H1 (cell line): Measurements from ENCODE around the gene UAP1. TPM values are rescaled to one million over a fixed set of nuclear protein-coding genes. Genes with fewer than 3 reads are reported as not detected.
A peak's percentile ranks its signal among the peaks of the same experiment; 100 is the strongest.

Experiments
- CTCF ChIA-PET: fragments of 300-600 bp; sonication (Branson Sonifier 250); formaldehyde crosslinking; loops from one replicate; lab custom pipeline; 2021; ENCODE audit not compliant: partially characterized antibody; lab: Charles Lee
- POLR2A ChIA-PET: fragments of 300-600 bp; sonication (Branson Sonifier 250); formaldehyde crosslinking; loops from one replicate; lab custom pipeline; 2021; ENCODE audit warnings: inconsistent platforms; ENCODE audit not compliant: partially characterized antibody; lab: Charles Lee
- DNase-seq, 2 experiments: peaks; one replicate each; pipeline versions ENCODE4 v3.0.0 to v3.0.0-alpha.2; 2010 to 2022; ENCODE audit warnings: low spot score in 2 of 2, low read depth in 1 of 2, mixed read lengths in 1 of 2
- FAIRE-seq: peaks from 2 replicates; lab custom pipeline; 2011; peaks lifted over from hg19 to GRCh38; lab: Jason Lieb, UNC
- H2AFZ ChIP-seq: 2 replicates; pipeline ENCODE4 v1.8.1; 2012; ENCODE audit warnings: low read length, inconsistent platforms
- H2AK5ac ChIP-seq: 2 replicates; pipeline ENCODE4 v1.6.1; 2013; ENCODE audit warnings: low read depth, low read length
- H2BK120ac ChIP-seq: replicated peaks from 2 replicates; pipeline ENCODE3; 2013; ENCODE audit warnings: low read depth, low read length, inconsistent platforms
- H2BK12ac ChIP-seq: 2 replicates; pipeline ENCODE4 v1.6.1; 2013; ENCODE audit warnings: low read depth, low read length
- H2BK15ac ChIP-seq: 2 replicates; pipeline ENCODE4 v1.6.1; 2013; ENCODE audit warnings: low read length
- H2BK20ac ChIP-seq: 2 replicates; pipeline ENCODE4 v1.6.1; 2013; ENCODE audit warnings: low read length
- H2BK5ac ChIP-seq: 2 replicates; pipeline ENCODE4 v1.6.1; 2013; ENCODE audit warnings: low read depth, low read length
- H3K14ac ChIP-seq: 2 replicates; pipeline ENCODE4 v1.6.1; 2013; ENCODE audit warnings: inconsistent platforms; ENCODE audit not compliant: insufficient read length
- H3K18ac ChIP-seq: 2 replicates; pipeline ENCODE4 v1.6.1; 2013; ENCODE audit warnings: low read length; ENCODE audit errors: extremely low read depth
- H3K23ac ChIP-seq: 2 replicates; pipeline ENCODE4 v1.6.1; 2013; ENCODE audit warnings: inconsistent platforms; ENCODE audit not compliant: insufficient read length
- H3K23me2 ChIP-seq: 2 replicates; pipeline ENCODE4 v1.6.1; 2013; ENCODE audit warnings: low read depth, low read length
- H3K27ac ChIP-seq: 2 replicates; pipeline ENCODE4 v1.6.1; 2011; ENCODE audit warnings: low read depth, low read length, inconsistent platforms
- H3K27me3 ChIP-seq, 4 experiments: replicated peaks in 1 of 4; 1 replicate in 1 of 4; 2 replicates in 3 of 4; pipeline versions ENCODE4 v1.6.1 to v1.8.1; 2011 to 2013; ENCODE audit warnings: low read length in 3 of 4, mild to moderate bottlenecking in 3 of 4, inconsistent platforms in 2 of 4, mixed read lengths in 2 of 4, moderate library complexity in 1 of 4; ENCODE audit not compliant: control insufficient read depth in 3 of 4, insufficient read depth in 3 of 4; ENCODE audit errors: extremely low read depth in 1 of 4
- H3K36me3 ChIP-seq, 4 experiments: 2 replicates each; pipeline versions ENCODE4 v1.6.1 to v1.8.1; 2011 to 2013; ENCODE audit warnings: mild to moderate bottlenecking in 4 of 4, low read length in 3 of 4, moderate library complexity in 2 of 4, control low read depth in 1 of 4, inconsistent platforms in 1 of 4; ENCODE audit not compliant: insufficient read depth in 4 of 4, control insufficient read depth in 2 of 4
- H3K4ac ChIP-seq: replicated peaks from 2 replicates; pipeline ENCODE3; 2013; ENCODE audit warnings: low read length, low read depth, mixed read lengths, inconsistent platforms; ENCODE audit not compliant: insufficient read length
- H3K4me1 ChIP-seq, 4 experiments: replicated peaks in 1 of 4; 1 replicate in 1 of 4; 2 replicates in 3 of 4; pipeline versions ENCODE4 v1.6.1 to v1.8.1; 2011 to 2013; ENCODE audit warnings: low read length in 3 of 4, inconsistent platforms in 2 of 4, mixed read lengths in 1 of 4; ENCODE audit not compliant: insufficient read depth in 4 of 4, control insufficient read depth in 3 of 4
- H3K4me2 ChIP-seq, 2 experiments: 2 replicates each; pipeline versions ENCODE4 v1.6.1 to v1.8.1; 2011 to 2013; ENCODE audit warnings: low read depth in 2 of 2, low read length in 2 of 2, control low read depth in 1 of 2, inconsistent platforms in 1 of 2, mild to moderate bottlenecking in 1 of 2; ENCODE audit not compliant: insufficient read depth in 1 of 2
- H3K4me3 ChIP-seq, 4 experiments: fragments of 200-600, 300-600 bp in 1 of 4; sonication (generic), shearing (Covaris generic), sonication (Bioruptor Twin) in 1 of 4; 2 replicates each; pipeline versions ENCODE4 v1.5.1 to v1.8.1; 2011 to 2016; ENCODE audit warnings: low read length in 4 of 4, low read depth in 3 of 4, control low read depth in 2 of 4, inconsistent platforms in 2 of 4, mild to moderate bottlenecking in 2 of 4, mixed read lengths in 1 of 4, moderate library complexity in 1 of 4; ENCODE audit not compliant: insufficient read depth in 2 of 4; ENCODE audit errors: extremely low read depth in 1 of 4
- H3K56ac ChIP-seq: replicated peaks from 2 replicates; pipeline ENCODE3; 2013; ENCODE audit warnings: low read depth, mild to moderate bottlenecking, mixed read lengths, low read length, inconsistent platforms; ENCODE audit not compliant: insufficient read length
- H3K79me1 ChIP-seq: 2 replicates; pipeline ENCODE4 v1.6.1; 2013; ENCODE audit warnings: low read depth, low read length, control low read depth
- H3K79me2 ChIP-seq, 2 experiments: 2 replicates each; pipeline versions ENCODE4 v1.6.1 to v1.8.1; 2012 to 2013; ENCODE audit warnings: low read length in 2 of 2, mild to moderate bottlenecking in 2 of 2, inconsistent platforms in 1 of 2; ENCODE audit not compliant: insufficient read depth in 2 of 2, control insufficient read depth in 1 of 2
- H3K9ac ChIP-seq, 4 experiments: replicated peaks in 1 of 4; 1 replicate in 1 of 4; 2 replicates in 3 of 4; pipeline versions ENCODE4 v1.6.1 to v1.8.1; 2011 to 2013; ENCODE audit warnings: low read depth in 3 of 4, low read length in 3 of 4, control low read depth in 2 of 4, mild to moderate bottlenecking in 2 of 4, moderate library complexity in 2 of 4, inconsistent platforms in 1 of 4; ENCODE audit errors: extremely low read depth in 1 of 4
- H3K9me3 ChIP-seq, 2 experiments: 2 replicates each; pipeline versions ENCODE4 v1.6.1 to v1.8.1; 2012 to 2013; ENCODE audit warnings: mild to moderate bottlenecking in 2 of 2, moderate library complexity in 2 of 2, control low read depth in 1 of 2, inconsistent platforms in 1 of 2, low read depth in 1 of 2, low read length in 1 of 2, mixed read lengths in 1 of 2; ENCODE audit not compliant: insufficient read depth in 2 of 2
- H4K20me1 ChIP-seq, 2 experiments: replicated peaks in 1 of 2; 2 replicates each; pipeline versions ENCODE3 to v1.8.1; 2011 to 2013; ENCODE audit warnings: inconsistent platforms in 2 of 2, low read length in 2 of 2, mild to moderate bottlenecking in 1 of 2; ENCODE audit not compliant: insufficient read depth in 2 of 2, control insufficient read depth in 1 of 2
- H4K5ac ChIP-seq: 2 replicates; pipeline ENCODE4 v1.6.1; 2013; ENCODE audit warnings: low read length, low read depth, mixed read lengths, inconsistent platforms; ENCODE audit not compliant: insufficient read length
- H4K8ac ChIP-seq: 2 replicates; pipeline ENCODE4 v1.8.0; 2013; ENCODE audit warnings: mild to moderate bottlenecking, moderate library complexity, low read length, inconsistent platforms; ENCODE audit not compliant: insufficient read depth; ENCODE audit errors: extremely low read depth
- H4K91ac ChIP-seq: replicated peaks from 2 replicates; pipeline ENCODE3; 2013; ENCODE audit warnings: low read length, mixed read lengths, inconsistent platforms; ENCODE audit not compliant: insufficient read length
- GTF2F1 ChIP-seq: IDR thresholded peaks from 2 replicates; pipeline ENCODE4 v1.6.1; 2012; ENCODE audit warnings: low read depth, low read length, improper control_type of control experiment, borderline replicate concordance
- RNF2 ChIP-seq: fragments of 200-900, 300-1000 bp; sonication (generic); IDR thresholded peaks from 2 replicates; pipeline ENCODE4 v1.7.1; 2016; ENCODE audit warnings: borderline replicate concordance, low read depth, mild to moderate bottlenecking, antibody characterized with exemption, low read length; ENCODE audit not compliant: poor library complexity, severe bottlenecking; ENCODE audit errors: missing control alignments
- WGBS, 2 experiments: shearing (Covaris generic) in 1 of 2; methylation state at CpG; one replicate each; pipeline versions ENCODE4 v1.1.6 to v1.1.7; 2013 to 2015; ENCODE audit warnings: low lambda C conversion rate in 2 of 2, mixed read lengths in 2 of 2, inconsistent platforms in 1 of 2, low coverage in 1 of 2, missing lambda C conversion rate in 1 of 2; ENCODE audit not compliant: insufficient replicate concordance in 2 of 2, insufficient coverage in 1 of 2, insufficient read length in 1 of 2; ENCODE audit errors: extremely low coverage in 1 of 2, missing lambda C conversion rate in 1 of 2; 5-methylcytosine and 5-hydroxymethylcytosine counted together
- polyA plus RNA-seq, 7 experiments: library from polyadenylated mRNA; depleted of rRNA in 3 of 7; stranded (reverse) in 5 of 7; unstranded in 2 of 7; fragments of >200 nt in 5 of 7; fragments of 200-250 nt in 2 of 7; gene quantifications; 1 replicate in 5 of 7; 2 replicates in 1 of 7; 4 replicates in 1 of 7; pipeline versions ENCODE4 v1.2.1 to v1.2.3, GENCODE V29; 2011 to 2013; ENCODE audit warnings: missing spikeins in 2 of 7, mixed read lengths in 2 of 7
- total RNA-seq: library from RNA; stranded (reverse); fragmentation: NEBNext Ultra II Directional; extraction: Animal tissue kit (Norgen Biotek cat#: 25700); gene quantifications from 2 replicates; pipeline ENCODE4 v1.2.1, GENCODE V29; 2021

UAP1 gene
- total and polyA plus RNA-seq, 2 of the 8 experiments (the other 6 are each of a cell fraction or from before 2014, with no cell fraction given), result 9.4 to 32.9 TPM

GRCh38 chr1:162548170-162548569 is 13.4 kb upstream of the UAP1 start:
- Histone ChIP-seq H3K27me3 (no peaks in the 10 kb centered on the region), H3K14ac (no peak overlapping the region), H3K79me1 (no peaks in the 10 kb centered on the region), H4K91ac (no peak overlapping the region), H3K9ac (no peak overlapping the region), H2BK20ac (no peak overlapping the region), H3K9me3 (0 out of 4 replicates have a peak, but pooled peaks cover 0 to under 1% of the 10 kb centered on the region in 2 experiments), H2BK120ac (no peak overlapping the region), H3K4me3 (no peak overlapping the region), H2AFZ (0 out of 2 replicates have a peak overlapping the region, but pooled peaks have one; percentile 29), H2BK5ac (no peak overlapping the region), H4K5ac (no peak overlapping the region), H3K79me2 (no peaks in the 10 kb centered on the region), H4K8ac (no peak overlapping the region), H3K4ac (no peak overlapping the region), H4K20me1 (no peaks in the 10 kb centered on the region), H2BK12ac (no peak overlapping the region), H3K4me2 (no peak overlapping the region), H2BK15ac (no peak overlapping the region), H3K36me3 (no peaks in the 10 kb centered on the region), H3K4me1 (no peaks in the 10 kb centered on the region), H3K18ac (no peak overlapping the region), H2AK5ac (no peak overlapping the region), H3K27ac (no peak overlapping the region), H3K23me2 (no peaks in the 10 kb centered on the region), H3K23ac (no peak overlapping the region), H3K56ac (no peak overlapping the region)
- FAIRE-seq, result no peak
- 94% methylated on average over 4 of the region's 4 CpGs; no CpG with 5 or more reads in 1 of the 2 experiments for WGBS, 2 experiments
- DNase-seq, result no peak
- TF ChIP-seq RNF2 (no peak), GTF2F1 (no peak)
- CTCF ChIA-PET, result interaction anchor here (0.6 kb wide), 1 partner anchor 11 kb away, joined by 4 read pairs; no protein-coding TSS in a partner anchor
- POLR2A ChIA-PET, result no interaction called here
